ENCODE data around the gene KIAA0586.
A peak's percentile ranks its signal among the peaks of the same experiment; 100 is the strongest.

KIAA0586 gene

GRCh38 chr14:58427281-58428117, at the start of gene KIAA0586, which contains the start of gene TIMM9:
KIAA0586 (plus strand) TSS chr14:58427719; CDS start chr14:58428265, 546 bp downstream.
TIMM9 (minus strand) TSS chr14:58427531; CDS start chr14:58411945, 15,586 bp downstream.
- H3K36me3 ChIP-seq (ENCODE audit: control insufficient read depth, insufficient read depth, low read length) = no peaks in the 10 kb centered on the region; the same call in 1 of the 2 replicates
- no CpG with 5 or more reads among the region's 33 CpGs for WGBS (ENCODE audit: insufficient coverage, insufficient read length)
- DNase-seq (ENCODE audit: low read depth, low spot score) = peak; percentile 95

GRCh38 chr14:58390830-58391229, 36.7 kb upstream of the KIAA0586 start:
- H3K27me3 ChIP-seq (ENCODE audit: control insufficient read depth, insufficient read depth, low read length) = no peaks in the 10 kb centered on the region
- H3K4me3 ChIP-seq (ENCODE audit: low read length) = no peak overlapping the region
- peaks cover 3% of the 10 kb centered on the region; the same call in 1 of the 2 replicates for H3K4me1 ChIP-seq (ENCODE audit: control insufficient read depth, insufficient read depth, low read length)
- no peaks in the 10 kb centered on the region for H3K36me3 ChIP-seq (ENCODE audit: control insufficient read depth, insufficient read depth, low read length)
- no peak for DNase-seq (ENCODE audit: low read depth, low spot score)
- WGBS (ENCODE audit: insufficient coverage, insufficient read length) = no CpG with 5 or more reads among the region's 2 CpGs
- H3K27ac ChIP-seq (ENCODE audit: low read length) = no peak overlapping the region
- H3K9me3 ChIP-seq (ENCODE audit: control insufficient read depth, insufficient read depth, low read length) = no peaks in the 10 kb centered on the region

More at GRCh38 chr14:58427281-58428117, at the start of gene KIAA0586, which contains the start of gene TIMM9:
- no peaks in the 10 kb centered on the region for H3K27me3 ChIP-seq (ENCODE audit: control insufficient read depth, insufficient read depth, low read length)
- no peak within 1 kb of the TSS for H3K27ac ChIP-seq (ENCODE audit: low read length)
- peak within 1 kb of the TSS; percentile 80 for H3K4me3 ChIP-seq (ENCODE audit: low read length)
- H3K4me1 ChIP-seq (ENCODE audit: control insufficient read depth, insufficient read depth, low read length) = no peaks in the 10 kb centered on the region
- H3K9me3 ChIP-seq (ENCODE audit: control insufficient read depth, insufficient read depth, low read length) = no peaks in the 10 kb centered on the region

GRCh38 chr14:58395562-58395811, 32.0 kb upstream of the KIAA0586 start:
- H3K27ac ChIP-seq (ENCODE audit: low read length) = no peak overlapping the region
- peak overlapping the region; percentile 54; the same call in 1 of the 2 replicates for H3K4me3 ChIP-seq (ENCODE audit: low read length)
- no peaks in the 10 kb centered on the region for H3K9me3 ChIP-seq (ENCODE audit: control insufficient read depth, insufficient read depth, low read length)
- WGBS (ENCODE audit: insufficient coverage, insufficient read length) = no CpG with 5 or more reads among the region's 10 CpGs
- peaks cover 3% of the 10 kb centered on the region; the same call in 1 of the 2 replicates for H3K4me1 ChIP-seq (ENCODE audit: control insufficient read depth, insufficient read depth, low read length)
- no peaks in the 10 kb centered on the region; the same call in 1 of the 2 replicates for H3K36me3 ChIP-seq (ENCODE audit: control insufficient read depth, insufficient read depth, low read length)
- H3K27me3 ChIP-seq (ENCODE audit: control insufficient read depth, insufficient read depth, low read length) = no peaks in the 10 kb centered on the region
- DNase-seq (ENCODE audit: low read depth, low spot score) = no peak

GRCh38 chr14:58395812-58396788, 31.4 kb upstream of the KIAA0586 start, which contains the start of gene TOMM20L:
TOMM20L (plus strand) TSS chr14:58395930; CDS start chr14:58395958, 28 bp downstream.
- peaks cover 3% of the 10 kb centered on the region; the same call in 1 of the 2 replicates for H3K4me1 ChIP-seq (ENCODE audit: control insufficient read depth, insufficient read depth, low read length)
- no peaks in the 10 kb centered on the region; the same call in 1 of the 2 replicates for H3K36me3 ChIP-seq (ENCODE audit: control insufficient read depth, insufficient read depth, low read length)
- WGBS (ENCODE audit: insufficient coverage, insufficient read length) = no CpG with 5 or more reads among the region's 86 CpGs
- peak; percentile 57 for DNase-seq (ENCODE audit: low read depth, low spot score)
- no peaks in the 10 kb centered on the region for H3K9me3 ChIP-seq (ENCODE audit: control insufficient read depth, insufficient read depth, low read length)
- no peaks in the 10 kb centered on the region for H3K27me3 ChIP-seq (ENCODE audit: control insufficient read depth, insufficient read depth, low read length)
- peak within 1 kb of the TSS; percentile 54; the same call in 1 of the 2 replicates for H3K4me3 ChIP-seq (ENCODE audit: low read length)
- no peak within 1 kb of the TSS for H3K27ac ChIP-seq (ENCODE audit: low read length)

GRCh38 chr14:58397156-58397555, 30.4 kb upstream of the KIAA0586 start:
- Histone ChIP-seq H3K9me3 (ENCODE audit: control insufficient read depth, insufficient read depth, low read length) (no peaks in the 10 kb centered on the region), H3K27ac (ENCODE audit: low read length) (no peak overlapping the region), H3K36me3 (ENCODE audit: control insufficient read depth, insufficient read depth, low read length) (no peaks in the 10 kb centered on the region; the same call in 1 of the 2 replicates), H3K27me3 (ENCODE audit: control insufficient read depth, insufficient read depth, low read length) (no peaks in the 10 kb centered on the region), H3K4me1 (ENCODE audit: control insufficient read depth, insufficient read depth, low read length) (peaks cover 3% of the 10 kb centered on the region; the same call in 1 of the 2 replicates), H3K4me3 (ENCODE audit: low read length) (no peak overlapping the region)
- DNase-seq (ENCODE audit: low read depth, low spot score) = no peak
- no CpG with 5 or more reads among the region's 6 CpGs for WGBS (ENCODE audit: insufficient coverage, insufficient read length)

GRCh38 chr14:58398495-58398894, 29.0 kb upstream of the KIAA0586 start:
- Histone ChIP-seq H3K27ac (ENCODE audit: low read length) (no peak overlapping the region), H3K27me3 (ENCODE audit: control insufficient read depth, insufficient read depth, low read length) (no peaks in the 10 kb centered on the region), H3K36me3 (ENCODE audit: control insufficient read depth, insufficient read depth, low read length) (no peaks in the 10 kb centered on the region; the same call in 1 of the 2 replicates), H3K9me3 (ENCODE audit: control insufficient read depth, insufficient read depth, low read length) (no peaks in the 10 kb centered on the region), H3K4me3 (ENCODE audit: low read length) (no peak overlapping the region), H3K4me1 (ENCODE audit: control insufficient read depth, insufficient read depth, low read length) (peaks cover 3% of the 10 kb centered on the region; the same call in 1 of the 2 replicates)
- DNase-seq (ENCODE audit: low read depth, low spot score) = no peak

GRCh38 chr14:58398895-58399294, 28.6 kb upstream of the KIAA0586 start:
- no peaks in the 10 kb centered on the region for H3K27me3 ChIP-seq (ENCODE audit: control insufficient read depth, insufficient read depth, low read length)
- no peak overlapping the region for H3K27ac ChIP-seq (ENCODE audit: low read length)
- no peaks in the 10 kb centered on the region for H3K9me3 ChIP-seq (ENCODE audit: control insufficient read depth, insufficient read depth, low read length)
- H3K4me3 ChIP-seq (ENCODE audit: low read length) = no peak overlapping the region
- WGBS (ENCODE audit: insufficient coverage, insufficient read length) = no CpG with 5 or more reads among the region's 3 CpGs
- DNase-seq (ENCODE audit: low read depth, low spot score) = no peak
- H3K36me3 ChIP-seq (ENCODE audit: control insufficient read depth, insufficient read depth, low read length) = no peaks in the 10 kb centered on the region; the same call in 1 of the 2 replicates
- peaks cover 3% of the 10 kb centered on the region; the same call in 1 of the 2 replicates for H3K4me1 ChIP-seq (ENCODE audit: control insufficient read depth, insufficient read depth, low read length)

- H3K4me1 ChIP-seq (ENCODE audit: control insufficient read depth, insufficient read depth, low read length) = no peaks in the 10 kb centered on the region
- no peaks in the 10 kb centered on the region for H3K9me3 ChIP-seq (ENCODE audit: control insufficient read depth, insufficient read depth, low read length)
- WGBS (ENCODE audit: insufficient coverage, insufficient read length) = no CpG with 5 or more reads among the region's 3 CpGs
- H3K27me3 ChIP-seq (ENCODE audit: control insufficient read depth, insufficient read depth, low read length) = no peaks in the 10 kb centered on the region
- no peak for DNase-seq (ENCODE audit: low read depth, low spot score)
- no peaks in the 10 kb centered on the region for H3K36me3 ChIP-seq (ENCODE audit: control insufficient read depth, insufficient read depth, low read length)
- no peak overlapping the region for H3K27ac ChIP-seq (ENCODE audit: low read length)
- no peak overlapping the region for H3K4me3 ChIP-seq (ENCODE audit: low read length)
Observed at GRCh38 chr14:58401587-58401986, 25.9 kb upstream of the KIAA0586 start.

- no peaks in the 10 kb centered on the region for H3K9me3 ChIP-seq (ENCODE audit: control insufficient read depth, insufficient read depth, low read length)
- H3K4me1 ChIP-seq (ENCODE audit: control insufficient read depth, insufficient read depth, low read length) = no peaks in the 10 kb centered on the region
- H3K27ac ChIP-seq (ENCODE audit: low read length) = no peak overlapping the region
- WGBS (ENCODE audit: insufficient coverage, insufficient read length) = no CpG with 5 or more reads among the region's 3 CpGs
- DNase-seq (ENCODE audit: low read depth, low spot score) = no peak
- no peak overlapping the region for H3K4me3 ChIP-seq (ENCODE audit: low read length)
- no peaks in the 10 kb centered on the region for H3K27me3 ChIP-seq (ENCODE audit: control insufficient read depth, insufficient read depth, low read length)
- peaks cover 8% of the 10 kb centered on the region; the same call in 1 of the 2 replicates for H3K36me3 ChIP-seq (ENCODE audit: control insufficient read depth, insufficient read depth, low read length)
Observed at GRCh38 chr14:58408681-58409215, 18.8 kb upstream of the KIAA0586 start.

GRCh38 chr14:58414845-58415244, 12.7 kb upstream of the KIAA0586 start:
- WGBS (ENCODE audit: insufficient coverage, insufficient read length) = no CpG with 5 or more reads among the region's 1 CpG
- DNase-seq (ENCODE audit: low read depth, low spot score) = no peak

More at GRCh38 chr14:58414845-58415244, 12.7 kb upstream of the KIAA0586 start:
- H3K27me3 ChIP-seq (ENCODE audit: control insufficient read depth, insufficient read depth, low read length) = no peaks in the 10 kb centered on the region
- no peak overlapping the region for H3K4me3 ChIP-seq (ENCODE audit: low read length)
- peaks cover 4% of the 10 kb centered on the region; the same call in 1 of the 2 replicates for H3K36me3 ChIP-seq (ENCODE audit: control insufficient read depth, insufficient read depth, low read length)
- H3K4me1 ChIP-seq (ENCODE audit: control insufficient read depth, insufficient read depth, low read length) = no peaks in the 10 kb centered on the region
- no peak overlapping the region for H3K27ac ChIP-seq (ENCODE audit: low read length)
- H3K9me3 ChIP-seq (ENCODE audit: control insufficient read depth, insufficient read depth, low read length) = no peaks in the 10 kb centered on the region

All from iPS DF 6.9 (cell line).